Activated CD8-positive, alpha-beta memory T cell treated with anti-CD3 and anti-CD28 coated beads for 24 hours (primary cell): ENCODE results near the gene FKRP.
A peak's percentile ranks its signal among the peaks of the same experiment; 100 is the strongest.
"Not testable (repeated sequence)": the region's sequence is repeated elsewhere in the genome, so short reads cannot be mapped to it uniquely, and the experiment has no call there.

Experiments
- DNase-seq: peaks from one replicate; pipeline ENCODE4 v3.0.0-alpha.2; 2020

The FKRP gene

DNA sequence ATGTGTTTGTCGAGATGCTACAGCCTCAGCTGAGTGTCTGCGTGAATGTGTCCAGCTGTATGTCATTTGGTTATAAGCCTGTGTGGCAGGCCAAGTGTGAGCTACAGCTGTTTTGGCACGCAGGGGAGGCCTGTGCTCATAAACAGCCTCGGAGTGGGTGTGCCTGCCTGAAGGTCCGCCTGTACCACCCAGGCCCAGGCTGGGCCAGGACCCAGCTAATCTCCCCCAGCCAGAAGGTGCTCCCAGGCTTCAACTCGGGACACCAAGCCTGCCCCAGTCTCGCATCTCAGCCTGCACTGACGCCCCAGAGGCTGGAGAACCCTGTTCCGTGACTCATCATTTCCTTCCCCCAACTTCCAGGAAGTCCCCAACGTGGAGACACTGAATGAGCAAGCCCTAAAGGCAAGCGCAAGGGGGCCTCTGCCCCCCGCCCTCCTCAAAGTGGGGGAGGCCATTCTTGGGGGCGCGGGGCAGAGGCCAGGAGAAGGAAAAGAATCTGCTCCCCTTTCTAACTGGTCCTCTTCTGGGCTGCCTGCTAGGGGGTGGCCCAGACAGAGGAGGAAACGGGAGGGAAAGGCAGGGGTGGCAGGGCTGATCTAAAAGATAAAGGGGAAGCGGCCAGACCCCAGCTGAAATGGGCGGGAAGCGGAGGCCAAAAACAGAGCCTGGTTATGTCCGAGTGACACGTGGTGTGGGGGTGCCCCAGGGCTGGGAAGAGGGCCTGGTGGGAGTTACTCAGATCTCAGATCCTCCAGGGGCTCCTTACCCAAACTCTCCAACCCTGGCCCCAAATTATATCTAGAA lies 40.6 kb downstream of the FKRP start:
- peak; percentile 92 for DNase-seq

DNA sequence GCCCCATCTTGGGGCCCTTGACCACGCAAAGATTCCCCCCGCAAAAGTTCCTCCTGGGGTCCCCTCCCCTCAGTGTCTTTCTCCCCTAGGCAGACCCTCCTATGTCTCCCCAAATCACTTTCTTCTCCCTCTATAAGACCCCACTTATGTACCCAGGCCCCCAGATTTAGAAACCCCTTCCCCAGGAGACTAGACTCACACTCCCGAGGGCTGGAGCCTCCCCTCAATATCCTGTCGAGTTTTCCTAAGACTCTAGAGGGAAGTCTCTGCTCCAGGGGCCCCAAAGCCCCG lies 41.1 kb downstream of the FKRP start:
- DNase-seq, result no peak

DNA sequence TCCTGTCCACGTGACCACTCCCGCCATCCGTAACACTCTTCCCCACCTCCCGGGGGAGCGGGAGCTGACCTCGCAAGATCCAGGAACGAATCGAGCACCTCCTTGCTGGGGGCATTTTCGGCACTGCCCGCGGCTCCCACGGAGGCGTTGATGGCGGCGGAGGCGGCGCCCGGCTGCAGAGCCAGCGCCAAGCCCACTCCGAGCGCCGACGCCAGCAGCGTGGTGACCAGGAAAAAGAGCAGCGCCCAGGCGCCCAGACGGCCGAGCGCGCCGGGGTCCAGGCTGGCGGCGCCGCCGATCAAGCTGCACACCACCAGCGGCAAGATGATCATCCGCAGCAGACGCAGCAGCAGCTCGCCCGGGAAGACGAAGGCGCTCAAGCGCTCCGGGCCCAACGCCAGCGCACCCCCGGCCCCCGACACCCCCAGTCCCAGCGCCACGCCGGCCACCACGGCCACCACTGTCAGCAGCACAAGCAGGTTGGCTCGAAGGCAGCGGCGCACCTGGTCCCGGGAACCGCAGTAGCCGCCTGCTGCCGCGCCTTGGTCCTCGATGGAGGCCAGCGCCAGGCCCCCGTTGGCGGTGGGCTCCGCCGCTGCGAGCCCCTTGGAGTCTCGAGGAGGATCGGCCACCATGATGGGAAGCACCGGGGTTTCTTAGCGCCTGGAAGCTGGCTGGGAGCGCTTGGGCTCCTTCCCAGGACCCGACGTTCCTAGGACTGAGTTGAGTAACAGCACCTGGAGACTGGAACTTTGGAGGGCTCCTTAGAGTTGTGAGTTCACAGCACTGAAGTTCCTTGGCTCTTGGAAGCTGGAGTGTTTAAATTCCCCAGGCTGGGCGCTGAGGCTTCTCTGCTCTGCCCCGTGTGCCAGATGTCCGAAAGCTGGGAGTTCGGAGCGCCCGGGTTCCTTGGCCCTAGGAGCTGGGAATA lies 41.7 kb downstream of the FKRP start:
- DNase-seq, result peak; percentile 80

DNA sequence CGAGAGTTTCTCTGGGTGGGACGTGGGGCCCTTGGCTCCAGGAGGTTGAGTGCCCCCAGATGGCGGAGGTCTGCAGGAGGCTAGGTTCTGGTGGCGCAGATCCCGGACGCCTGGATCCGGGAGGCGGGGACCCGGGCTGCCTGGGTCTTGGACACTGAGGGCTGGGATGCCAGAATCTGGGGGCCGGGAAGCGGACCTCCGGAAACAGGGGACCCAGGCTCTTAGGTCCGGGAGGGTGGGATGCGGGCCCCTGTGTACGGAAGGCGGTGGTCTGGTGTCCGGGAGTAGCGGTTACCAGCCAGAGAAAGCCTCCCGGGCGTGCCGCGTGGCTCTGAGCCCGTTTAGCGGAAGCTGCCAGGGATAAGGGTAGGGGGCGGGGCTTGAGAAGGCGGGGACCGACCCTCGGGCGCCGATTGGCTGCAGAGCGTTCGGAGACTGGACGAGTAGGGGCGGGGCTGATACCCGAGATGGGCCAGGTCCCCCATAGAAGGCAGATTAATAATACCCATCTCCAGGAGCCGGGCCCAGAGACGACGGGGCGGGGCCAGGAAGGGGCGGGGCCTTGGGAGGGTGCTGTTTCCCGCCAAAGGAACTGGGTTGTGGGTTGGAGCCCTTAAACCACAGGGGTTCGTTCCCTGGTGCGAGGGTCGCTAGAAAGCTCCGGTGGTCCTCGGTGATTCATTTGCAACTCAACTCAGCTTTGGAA lies 42.6 kb downstream of the FKRP start, which contains the start of gene SLC1A5:
Gene SLC1A5, minus strand, starts transcription at position 333 of the 706 bp plus-strand sequence. CDS start 629 bp downstream, outside the sequence.
- DNase-seq, result peak; percentile 100

DNA sequence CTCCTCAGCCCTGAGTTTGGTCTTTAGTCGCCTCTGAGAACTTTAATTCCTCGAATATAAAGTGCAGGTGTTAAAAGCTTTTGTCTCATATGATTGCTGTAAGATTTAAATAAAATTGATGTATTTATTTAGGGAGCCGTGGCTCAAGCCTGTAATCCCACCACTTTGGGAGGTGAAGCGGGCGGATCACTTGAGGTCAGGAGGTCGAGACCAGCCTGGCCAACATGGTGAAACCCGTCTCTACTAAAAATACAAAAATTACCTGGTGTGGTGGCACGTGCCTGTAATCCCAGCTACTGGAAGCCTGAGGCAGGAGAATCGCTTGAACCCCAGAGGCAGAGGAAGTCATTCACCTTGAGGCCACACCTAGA lies 43.1 kb downstream of the FKRP start:
- DNase-seq, result no peak

DNA sequence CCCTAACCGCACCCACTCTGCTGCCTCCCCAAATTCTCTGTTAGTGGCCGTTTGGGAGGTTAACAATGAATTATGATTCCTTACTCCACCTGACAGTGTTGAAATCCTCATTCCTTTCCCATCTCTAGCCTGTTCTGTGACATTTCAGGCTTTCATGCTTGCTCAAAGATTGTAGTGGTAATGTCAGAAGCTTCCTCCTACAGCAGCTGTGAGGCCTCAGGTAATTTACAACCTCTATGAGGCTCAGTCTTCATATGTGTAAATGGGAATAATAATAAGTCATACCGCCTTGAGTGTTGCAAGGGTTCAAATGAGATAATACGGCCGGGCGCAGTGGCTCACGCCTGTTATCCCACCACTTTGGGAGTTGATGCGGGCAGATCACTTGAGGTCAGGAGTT lies 43.5 kb downstream of the FKRP start:
- no peak for DNase-seq

DNA sequence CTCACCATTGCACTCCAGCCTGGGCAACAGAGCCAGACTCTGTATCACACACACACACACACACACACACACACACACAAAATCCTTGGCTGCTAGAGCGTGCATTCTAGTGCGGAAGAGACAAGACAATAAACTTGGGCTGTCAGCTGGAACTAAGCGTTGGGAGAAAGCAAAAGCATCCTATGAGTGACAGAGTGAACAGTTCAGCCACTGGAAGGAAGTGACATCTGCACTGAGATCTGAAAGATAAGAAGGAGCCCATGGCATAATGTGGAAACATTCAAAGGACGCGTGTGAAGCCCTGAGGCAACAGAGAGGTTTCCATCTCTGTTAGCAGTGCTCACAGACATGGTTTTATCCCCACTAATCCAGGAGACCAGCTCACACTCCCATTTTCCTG lies 46.1 kb downstream of the FKRP start:
- no peak for DNase-seq

DNA sequence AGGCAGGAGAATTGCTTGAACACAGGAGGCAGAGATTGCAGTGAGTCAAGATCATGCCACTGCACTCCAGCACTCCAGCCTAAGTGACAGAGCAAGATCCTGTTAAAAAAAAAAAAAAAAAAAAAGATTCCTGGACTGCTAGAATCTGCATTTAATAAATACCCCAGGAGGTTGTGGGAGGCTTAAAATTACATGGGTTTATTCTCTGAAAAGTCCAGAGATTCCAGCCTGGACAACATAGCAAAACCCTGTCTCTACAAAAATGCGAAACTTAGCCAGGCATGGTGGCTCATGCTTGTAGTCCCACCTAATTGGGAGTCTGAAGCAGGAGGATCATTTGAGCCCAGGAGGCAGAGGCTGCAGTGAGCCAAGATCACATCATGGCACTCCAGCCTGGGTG lies 52.0 kb downstream of the FKRP start:
- DNase-seq, result no peak

DNA sequence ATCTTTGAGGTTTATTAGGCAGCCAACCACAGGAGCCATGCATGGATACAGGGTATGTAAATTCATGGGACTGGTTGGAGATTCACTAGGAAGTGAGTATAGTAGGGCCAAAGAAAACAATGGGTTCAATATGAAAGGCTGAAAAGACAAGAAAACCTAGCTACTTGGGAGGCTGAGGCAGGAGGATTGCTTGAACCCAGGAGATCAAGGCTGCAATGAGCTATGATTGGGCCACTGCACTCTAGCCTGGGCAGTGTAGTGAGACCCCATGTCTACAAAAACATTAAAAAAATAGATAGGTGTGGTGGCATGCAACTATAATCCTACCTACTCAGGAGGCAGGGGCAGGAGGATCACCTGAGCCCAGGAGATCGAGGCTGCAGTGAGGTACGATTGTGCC lies 52.9 kb downstream of the FKRP start:
- DNase-seq, result no peak

DNA sequence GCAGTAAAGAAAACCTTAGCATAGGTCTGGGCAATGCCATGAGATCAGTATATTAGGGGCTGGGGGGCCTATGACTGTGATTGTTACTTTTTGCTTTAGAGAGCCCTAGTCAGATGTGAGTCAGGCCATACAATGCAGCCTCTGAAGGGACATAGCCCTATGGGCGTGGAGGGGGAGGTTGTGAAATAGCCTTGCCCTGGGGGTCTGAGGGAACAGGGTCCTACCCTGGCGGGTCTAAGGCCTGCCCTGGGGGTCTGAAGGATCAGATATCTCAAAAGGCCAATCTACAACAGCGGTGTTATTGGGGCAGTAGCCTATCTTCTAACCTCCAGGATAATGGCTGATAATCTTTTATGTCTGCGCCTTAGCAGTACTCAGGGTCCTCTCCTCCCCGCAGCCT lies 56.3 kb downstream of the FKRP start:
- DNase-seq, result no peak

DNA sequence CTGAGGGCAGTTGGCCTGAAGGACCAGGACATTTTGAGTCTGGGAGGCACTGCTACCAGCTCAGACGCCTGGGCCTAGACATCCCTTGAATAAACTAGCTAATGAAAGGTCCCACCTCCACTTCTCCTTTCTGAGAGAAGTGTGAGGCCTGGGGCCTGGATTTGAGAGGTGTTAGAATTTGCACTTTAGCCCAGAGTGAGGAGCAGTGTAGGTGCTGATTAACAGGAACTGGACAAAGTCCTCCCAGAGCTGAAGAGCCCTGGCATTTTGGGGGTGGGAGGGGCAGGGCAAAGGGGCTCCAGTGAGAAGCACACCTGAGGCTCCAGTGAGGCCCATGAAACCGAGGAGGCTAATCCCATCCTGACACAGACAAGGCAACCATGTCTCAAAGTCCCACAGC lies 57.7 kb downstream of the FKRP start:
- no peak for DNase-seq

DNA sequence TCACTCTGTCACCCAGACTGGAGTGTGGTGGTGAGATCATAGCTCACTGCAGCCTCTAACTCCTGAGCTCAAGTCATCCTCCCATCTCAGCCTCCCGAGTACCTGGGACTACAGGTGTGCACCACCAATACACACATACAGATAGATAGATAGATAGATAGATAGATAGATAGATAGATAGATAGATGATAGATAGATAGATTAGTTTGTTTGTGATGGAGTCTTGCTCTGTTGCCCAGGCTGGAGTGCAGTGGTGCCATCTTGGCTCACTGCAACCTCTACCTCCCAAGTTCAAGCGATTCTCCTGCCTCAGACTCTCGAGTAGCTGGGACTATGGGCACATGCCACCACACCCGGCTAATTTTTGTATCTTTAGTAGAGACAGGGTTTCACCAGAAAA lies 58.6 kb downstream of the FKRP start:
- not testable (repeated sequence) for DNase-seq

DNA sequence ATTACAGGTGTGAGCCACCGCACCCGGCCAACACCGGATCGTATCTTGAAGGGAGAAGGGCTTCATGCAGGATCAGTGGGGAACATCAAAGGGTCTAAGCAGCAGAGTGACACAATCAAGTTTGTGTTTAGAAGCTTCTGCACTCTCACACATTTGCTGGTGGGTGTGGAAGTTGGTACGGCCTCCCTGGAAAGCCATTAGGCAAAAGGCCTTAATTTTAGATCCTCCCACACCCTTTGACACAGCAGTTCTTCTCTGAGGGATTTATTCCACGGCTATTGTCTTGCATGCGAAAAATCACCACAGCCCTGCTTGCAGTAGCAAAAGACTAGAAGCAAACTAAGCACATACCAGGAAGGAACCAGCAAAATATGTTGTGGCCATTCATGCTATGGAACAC lies 60.8 kb downstream of the FKRP start:
- DNase-seq, result no peak
